ENCODE results near the gene SHC2.
"Not testable (repeated sequence)": the region's sequence is repeated elsewhere in the genome, so short reads cannot be mapped to it uniquely, and the experiment has no call there.

SHC2 gene

DNA sequence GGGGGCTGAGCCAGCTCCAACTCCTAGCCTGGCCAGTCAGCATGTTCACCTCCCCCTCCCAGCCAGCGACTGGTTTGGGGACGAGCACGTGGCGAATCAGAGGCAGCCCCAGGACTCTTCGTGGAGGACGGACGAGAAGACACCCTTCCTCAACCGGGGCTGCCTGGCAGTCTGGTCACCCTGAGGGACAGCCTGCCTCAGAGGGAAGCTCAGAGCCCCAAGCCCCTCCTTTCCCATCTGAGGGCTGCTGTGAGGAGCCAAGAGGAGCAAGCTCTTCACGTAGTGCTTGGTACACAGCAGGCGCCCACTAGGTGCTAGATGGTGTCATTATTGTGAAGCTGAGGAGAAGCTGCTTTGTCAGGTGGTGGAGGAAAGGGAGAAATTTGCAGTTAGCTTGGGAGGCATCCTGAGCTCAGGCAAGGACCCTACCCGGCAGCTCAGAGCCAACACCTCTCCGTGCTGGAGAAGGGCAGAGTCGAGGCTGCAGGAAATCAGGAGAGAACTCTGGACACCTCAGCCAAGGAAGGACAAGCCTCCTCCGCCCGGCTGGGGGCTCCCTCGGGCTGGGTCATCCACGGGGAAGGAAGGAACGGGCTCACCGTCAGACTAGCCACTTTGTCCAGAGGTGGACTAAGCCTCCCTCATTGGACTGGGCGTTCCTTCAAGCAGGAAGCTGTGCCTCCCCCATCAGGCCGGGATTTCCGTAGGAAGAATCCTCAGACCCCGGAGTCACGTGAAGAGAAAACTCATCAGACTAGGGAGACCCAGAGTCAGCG lies 37.0 kb downstream of the SHC2 start:
- DNase-seq (ENCODE audit: low spot score), result no peak

DNA sequence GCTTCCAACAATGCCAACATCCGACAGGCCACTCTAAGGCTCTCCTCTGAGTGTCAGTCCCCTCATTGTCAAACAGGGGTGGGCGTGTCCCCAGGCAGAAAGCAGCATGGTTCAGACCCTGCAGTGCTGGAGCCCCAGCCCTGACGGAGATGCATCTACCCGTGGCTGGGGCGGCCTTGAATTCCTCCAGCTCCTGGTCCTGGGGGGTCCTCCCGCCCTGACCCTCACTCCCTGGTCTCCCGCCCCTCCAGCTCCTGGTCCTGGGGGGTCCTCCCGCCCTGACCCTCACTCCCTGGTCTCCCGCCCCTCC lies 38.0 kb downstream of the SHC2 start:
- DNase-seq (ENCODE audit: low spot score), result not testable (repeated sequence)

DNA sequence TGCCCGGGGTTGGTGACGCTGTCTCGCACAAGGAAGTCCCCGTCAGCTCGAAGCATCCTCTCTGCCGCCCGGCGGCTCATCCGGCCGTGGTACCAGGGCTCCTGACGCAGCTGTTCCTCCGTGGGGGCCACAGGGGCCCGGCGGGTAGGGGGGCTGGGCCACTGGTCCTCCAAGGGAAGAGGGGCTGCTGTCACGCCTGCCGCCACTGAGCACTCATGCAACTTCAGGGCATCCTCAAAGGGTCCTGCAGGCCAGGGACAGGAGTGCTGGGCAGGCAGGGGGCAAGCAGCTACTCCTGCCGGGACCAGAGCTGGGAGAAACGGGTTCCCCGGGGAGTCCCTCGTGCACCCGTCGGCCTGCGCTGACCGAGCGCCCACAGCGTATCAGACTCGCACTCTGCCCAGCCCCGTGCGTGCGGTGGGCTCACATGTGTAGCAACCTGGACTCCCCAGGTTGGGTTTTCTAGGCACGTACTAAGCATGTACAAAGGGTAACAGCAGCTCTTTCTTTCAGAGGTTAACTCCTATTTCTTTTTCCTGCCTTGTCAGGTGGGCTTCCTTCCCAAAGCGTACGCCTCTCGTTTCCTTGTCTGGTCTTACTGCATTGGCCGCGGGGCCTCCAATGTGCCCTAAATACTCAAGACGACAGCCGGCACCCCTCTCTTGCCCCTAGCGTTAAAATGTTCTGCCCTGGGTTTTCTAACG lies 38.5 kb downstream of the SHC2 start:
- no peak for DNase-seq (ENCODE audit: low spot score)

DNA sequence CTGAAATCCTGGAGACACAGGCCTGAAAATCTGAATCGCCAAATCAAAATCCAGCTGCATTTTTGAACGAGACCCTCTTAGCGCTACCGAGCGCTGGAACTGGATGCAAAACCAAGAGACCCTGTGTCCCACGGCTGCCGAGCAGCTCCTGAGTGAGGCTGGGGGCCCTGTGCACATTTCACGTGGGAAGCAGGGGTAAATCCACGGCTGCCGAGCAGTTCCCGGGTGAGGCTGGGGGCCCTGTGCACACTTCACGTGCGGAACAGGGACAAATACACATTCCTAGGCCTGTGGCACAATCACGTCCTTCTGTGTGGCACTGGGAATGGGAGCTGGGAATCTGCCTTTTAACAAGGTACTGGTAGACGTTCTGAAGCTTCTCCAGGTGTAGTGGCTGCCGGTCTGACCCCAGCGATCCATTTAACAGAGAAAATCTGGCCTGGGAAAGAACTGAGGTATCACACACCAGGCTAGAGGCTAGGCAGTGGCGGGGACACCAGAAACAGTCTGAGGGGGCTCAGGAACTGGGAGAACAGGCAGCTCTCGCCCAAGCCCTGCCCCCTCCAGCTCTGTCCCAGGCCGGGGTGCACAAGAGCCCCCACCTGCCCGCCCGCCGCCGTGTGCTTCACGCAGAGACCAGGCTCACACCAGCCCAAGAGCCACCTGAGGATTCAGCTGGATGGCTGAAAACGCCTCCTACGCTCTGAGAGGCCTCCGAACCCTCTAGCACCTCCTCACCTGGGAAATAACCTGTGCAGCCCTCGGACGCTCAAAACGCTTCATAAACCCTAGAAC lies 40.9 kb downstream of the SHC2 start:
- DNase-seq (ENCODE audit: low spot score), result no peak

DNA sequence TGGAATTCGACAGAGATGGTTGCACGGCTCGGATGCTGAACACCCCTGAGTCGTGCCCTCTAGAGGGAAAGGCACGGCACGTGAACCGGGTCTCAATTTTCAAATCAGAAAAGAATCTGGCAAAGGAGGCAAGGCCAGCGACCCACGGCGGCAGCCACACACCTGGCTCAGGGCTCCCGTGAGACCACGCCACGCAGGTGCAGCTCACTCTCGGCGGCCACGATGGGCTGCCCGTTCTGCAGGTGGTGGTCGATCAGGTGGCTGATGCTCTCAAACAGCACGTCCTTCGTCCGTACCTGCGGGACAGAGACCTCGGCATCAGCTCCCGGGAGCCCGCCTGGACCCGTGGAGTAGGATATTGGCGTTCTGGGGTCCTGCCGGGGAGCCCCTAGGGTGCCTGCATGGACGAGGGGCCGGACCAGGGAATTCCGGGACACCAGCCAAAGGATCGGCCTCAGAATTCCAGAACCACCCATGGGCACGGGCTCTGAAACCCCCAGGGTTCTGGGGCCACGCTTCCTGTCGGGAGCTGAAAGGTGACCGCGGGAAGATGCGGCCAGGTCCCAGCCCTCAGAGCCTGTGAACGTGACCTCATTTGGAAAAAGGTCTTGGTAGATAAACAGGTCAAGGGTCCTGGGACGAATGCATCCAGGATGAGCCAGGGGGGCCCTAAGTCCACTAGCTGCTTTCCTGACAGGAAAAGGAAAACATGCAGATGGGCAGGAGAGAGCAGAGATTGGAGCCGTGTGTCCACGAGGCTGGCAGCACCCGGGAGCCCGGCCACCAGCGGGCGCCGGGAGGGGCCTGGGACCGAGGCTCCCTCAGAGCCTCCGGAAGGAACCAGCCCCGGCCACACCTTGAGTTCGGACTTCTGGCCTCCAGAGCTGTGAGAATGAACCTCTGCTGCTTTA lies 41.8 kb downstream of the SHC2 start:
- DNase-seq (ENCODE audit: low spot score), result no peak

DNA sequence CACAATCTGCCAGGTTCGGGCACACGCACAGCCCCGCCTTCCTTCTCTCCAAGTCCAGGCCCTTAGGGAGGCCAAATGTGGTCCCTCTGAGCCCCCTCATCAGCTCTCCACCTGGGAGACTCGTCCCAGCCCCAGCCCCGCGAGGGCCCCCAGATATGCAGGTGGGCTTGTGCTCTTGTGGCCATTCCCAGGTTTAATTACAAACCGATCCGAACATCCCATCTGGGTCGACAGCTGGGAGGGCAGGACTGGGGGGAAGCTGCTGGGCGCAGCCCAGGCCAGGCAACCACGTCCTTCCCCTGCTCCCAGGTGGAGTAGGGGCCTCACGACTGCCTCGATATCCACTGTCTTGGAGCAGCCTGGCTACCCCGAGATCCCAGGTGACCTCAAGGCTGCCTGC lies 44.4 kb downstream of the SHC2 start:
- DNase-seq (ENCODE audit: low spot score), result no peak

DNA sequence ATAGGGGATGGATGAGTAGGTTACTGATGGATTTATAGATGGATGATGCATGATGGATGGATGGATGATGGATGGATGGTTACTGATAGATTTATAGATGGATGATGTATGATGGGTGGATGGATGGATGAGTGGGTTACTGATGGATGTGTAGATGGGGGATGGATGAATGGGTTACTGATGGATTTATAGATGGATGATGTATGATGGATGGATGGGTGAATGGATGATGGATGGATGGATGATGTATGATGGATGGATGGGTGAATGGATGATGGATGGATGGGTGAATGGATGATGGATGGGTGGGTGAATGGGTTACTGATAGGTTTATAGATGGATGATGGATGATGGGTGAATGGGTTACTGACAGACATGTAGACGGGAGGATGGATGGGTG lies 45.5 kb downstream of the SHC2 start:
- no peak for DNase-seq (ENCODE audit: low spot score)

DNA sequence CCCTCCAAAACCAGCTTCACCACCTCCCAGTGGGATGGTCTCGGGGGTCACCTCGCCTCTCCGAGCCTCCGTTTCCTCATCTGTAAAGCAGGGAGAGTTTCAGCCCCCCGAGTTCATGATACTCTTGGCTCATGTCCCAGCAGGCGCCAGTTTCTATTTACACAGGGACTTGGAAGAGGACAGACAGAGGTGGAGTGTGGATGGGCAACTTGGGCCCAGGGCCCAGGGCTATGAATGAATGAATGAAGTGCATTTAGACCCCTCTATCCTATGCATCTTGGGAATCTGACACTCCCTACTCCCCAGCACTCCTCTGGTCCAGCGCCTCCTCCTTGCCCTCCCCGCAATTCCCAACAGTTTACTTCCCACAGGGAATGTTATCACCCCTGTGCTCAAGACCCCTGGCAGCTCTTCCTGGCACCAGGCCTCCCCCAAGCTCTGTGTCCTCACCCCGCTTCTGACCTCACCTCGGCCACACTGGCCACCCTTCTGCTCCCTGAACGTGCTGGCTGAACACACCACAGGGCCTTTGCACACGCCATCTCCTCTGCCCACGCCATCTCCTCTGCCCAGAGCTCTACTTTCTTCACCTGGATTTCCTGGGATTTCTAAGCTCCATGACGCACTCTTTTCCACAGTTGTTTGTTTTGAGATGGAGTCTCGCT lies 46.9 kb downstream of the SHC2 start:
- no peak for DNase-seq (ENCODE audit: low spot score)

DNA sequence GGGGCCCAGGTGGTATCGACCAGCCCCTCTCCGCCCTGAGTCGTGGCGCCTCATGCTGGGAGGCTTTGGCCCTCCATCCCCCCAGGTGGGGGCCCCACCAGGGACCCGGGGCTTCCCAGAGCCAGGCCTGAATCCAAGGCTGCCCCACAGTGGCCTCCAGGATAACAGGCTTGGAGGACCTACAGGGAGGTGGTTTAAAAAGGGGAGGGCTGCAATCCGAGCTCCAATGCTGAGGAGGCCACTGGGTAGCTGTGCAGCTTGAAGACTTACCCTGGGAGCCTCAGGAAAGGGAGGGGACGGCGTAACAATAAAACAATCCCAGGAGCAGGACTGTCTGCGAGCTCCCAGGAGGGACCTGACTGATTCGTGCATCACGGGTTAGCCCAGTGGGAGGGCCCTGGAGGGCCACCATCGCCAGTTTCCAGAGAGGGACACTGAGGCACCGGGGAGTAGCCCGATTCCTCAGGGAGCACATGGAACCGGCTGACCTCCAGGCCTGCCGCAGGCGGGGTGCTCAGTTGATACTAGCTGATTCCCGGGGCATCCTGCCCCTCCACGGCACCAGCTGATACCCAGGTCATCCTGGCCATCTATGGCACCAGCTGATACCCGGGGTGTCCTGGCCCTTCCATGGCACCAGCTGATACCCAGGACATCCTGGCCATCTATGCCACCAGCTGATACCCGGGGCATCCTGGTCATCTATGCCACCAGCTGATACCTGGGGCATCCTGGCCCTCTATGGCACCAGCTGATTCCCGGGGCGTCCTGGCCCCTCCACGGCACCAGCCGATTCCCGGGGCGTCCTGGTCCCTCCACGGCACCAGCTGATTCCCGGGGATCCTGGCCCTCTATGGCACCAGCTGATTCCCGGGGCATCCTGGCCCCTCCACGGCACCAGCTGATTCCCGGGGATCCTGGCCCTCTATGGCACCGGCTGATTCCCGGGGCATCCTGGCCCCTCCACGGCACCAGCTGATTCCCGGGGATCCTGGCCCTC lies 48.2 kb downstream of the SHC2 start:
- DNase-seq (ENCODE audit: low spot score), result no peak

DNA sequence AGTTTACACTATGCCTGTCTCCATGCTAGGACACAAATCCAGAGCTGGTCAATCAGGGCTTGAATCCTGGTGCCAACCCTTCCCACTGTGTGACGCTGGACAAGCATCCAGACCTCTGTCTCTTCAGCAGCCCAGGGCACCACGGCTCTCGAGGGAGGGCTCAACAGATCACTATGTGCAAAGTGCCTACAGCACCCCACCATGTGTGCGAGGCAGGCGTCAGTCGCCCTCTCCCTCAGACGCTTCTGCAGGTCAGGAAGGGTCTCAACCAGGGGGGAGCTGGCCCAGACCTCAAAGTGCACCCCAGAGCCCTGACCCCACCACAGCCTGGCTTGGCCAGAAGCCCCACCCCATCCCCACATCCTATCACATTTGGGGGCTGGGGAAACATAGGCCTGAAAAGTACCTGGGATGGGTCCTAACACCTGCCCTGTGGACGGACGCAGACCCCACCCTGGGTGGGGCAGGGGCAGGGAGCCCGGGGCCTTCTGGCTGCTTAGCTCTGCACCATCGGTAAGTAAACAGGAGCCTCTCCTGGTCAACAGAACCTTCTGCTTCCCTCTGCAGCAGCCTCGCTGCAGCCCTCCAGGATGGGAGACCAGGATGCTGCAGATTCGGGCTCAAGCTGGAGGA lies 49.0 kb downstream of the SHC2 start:
- DNase-seq (ENCODE audit: low spot score), result no peak

DNA sequence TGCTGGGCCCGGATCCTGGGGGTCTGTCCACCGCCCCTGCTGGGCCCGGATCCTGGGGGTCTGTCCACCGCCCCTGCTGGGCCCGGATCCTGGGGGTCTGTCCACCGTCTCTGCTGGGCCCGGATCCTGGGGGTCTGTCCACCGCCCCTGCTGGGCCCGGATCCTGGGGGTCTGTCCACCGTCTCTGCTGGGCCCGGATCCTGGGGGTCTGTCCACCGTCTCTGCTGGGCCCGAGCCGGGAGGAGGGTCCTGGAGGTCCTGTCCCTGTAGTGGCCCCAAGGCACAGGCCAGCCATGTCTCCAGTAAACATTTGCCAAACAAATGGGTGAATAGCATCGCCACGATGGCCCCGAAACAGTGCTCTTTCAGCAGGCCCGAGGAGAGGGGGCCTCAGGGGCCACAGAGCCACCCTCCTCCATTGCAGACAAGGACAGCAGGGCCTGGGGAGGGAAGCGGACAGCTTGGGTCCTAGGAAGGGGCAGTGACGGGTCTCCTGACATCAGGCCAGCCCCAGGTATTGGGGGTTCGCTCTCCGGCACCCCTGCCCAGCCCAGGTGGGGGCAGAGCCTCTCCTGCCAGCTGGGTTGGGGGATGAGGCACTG lies 49.6 kb downstream of the SHC2 start:
- DNase-seq (ENCODE audit: low spot score), result not testable (repeated sequence)

DNA sequence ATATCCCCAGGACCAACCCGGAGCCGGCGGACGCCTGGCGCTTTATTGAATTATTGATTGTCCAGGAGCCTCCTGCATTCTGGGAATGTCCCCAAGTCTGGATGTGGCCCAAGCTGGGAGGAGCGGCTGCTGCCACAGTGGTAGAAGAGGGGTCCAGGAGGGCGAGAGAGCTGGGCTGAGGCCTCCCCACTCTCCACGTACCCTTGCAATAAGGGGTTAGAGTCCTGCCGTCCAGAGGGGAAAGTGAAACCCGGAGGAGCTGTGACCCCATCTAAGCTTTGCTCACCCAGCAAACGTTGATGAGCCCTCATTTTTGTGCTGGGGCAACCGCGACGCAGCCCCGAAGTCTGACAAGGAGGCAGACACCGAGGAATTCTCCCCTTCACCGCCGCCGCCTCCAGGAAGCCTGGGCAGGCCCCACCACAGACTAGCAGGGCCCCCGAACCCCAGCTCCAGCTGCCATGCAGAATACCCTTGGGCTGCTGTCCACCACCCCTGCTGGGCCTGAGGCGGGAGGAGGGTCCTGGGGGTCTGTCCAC lies 50.5 kb downstream of the SHC2 start:
- DNase-seq (ENCODE audit: low spot score), result no peak

DNA sequence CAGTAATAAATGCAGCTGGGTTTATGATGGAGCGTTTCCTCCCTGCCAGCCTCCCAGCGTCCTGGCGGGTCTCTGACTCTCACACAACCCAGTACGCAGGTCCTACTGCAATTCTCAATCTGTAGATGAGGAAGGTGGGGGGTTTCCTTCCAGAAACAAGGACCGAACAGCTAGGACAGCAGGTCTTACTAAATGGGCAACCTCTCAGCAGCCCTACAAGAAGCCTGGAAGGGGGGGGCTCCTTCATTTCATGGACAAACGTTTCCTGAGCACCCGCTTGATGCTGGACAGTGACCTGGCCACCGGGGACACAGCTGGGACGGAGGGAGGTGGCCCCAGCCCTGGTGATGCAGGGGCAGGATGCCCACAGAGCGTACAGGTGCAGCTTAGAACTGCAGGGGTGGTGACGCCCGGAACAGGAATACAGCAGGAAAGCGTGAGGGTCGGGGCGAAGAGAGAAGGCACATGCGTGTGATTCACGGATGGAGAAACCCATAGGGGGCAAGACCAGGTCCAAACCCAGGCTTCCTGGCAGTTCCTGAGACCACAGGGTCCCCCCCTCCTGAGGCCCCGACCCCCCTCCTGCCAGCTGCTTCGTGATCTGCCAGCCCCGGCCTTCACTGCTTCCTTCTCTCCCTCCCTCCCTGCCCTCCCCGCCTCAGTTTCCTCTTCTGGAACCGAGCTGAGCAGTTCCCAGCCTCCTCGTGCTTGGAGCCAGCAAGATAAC lies 51.2 kb downstream of the SHC2 start:
- no peak for DNase-seq (ENCODE audit: low spot score)

DNA sequence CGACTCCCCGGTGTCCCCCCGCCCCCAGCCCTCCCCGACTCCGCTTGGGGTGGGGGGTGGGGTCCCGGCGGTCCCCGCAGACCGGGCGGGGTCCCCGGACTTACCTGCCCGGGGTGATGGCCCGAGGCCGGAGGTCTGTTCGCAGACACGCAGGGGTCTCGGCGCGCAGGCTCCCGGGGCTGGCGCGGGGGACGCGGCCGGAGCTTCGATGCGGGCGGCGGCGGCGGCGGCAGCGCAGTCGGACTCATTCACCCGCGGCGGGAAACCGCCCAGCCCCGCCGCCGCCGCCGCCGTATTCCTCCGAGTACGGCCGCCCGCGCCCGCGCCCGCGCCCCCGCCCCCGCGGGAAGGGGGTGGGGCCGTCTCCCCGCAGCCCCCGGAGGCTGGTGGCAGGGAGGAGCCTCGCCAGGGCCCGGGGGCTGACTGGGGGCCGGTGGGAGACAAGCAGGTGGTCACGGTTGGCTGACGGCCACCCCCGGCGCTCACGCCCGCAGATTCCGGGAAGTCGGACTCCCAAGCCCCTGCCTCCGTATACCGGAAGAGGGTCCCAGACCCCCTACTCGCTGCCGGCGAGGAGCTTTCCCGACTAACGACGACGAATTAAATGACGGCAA lies 51.8 kb downstream of the SHC2 start, which contains the start of gene C2CD4C:
C2CD4C (minus strand) TSS at position 246 of the 614 bp plus-strand sequence. CDS start 786 bp downstream, outside the sequence.
- no peak for DNase-seq (ENCODE audit: low spot score)

DNA sequence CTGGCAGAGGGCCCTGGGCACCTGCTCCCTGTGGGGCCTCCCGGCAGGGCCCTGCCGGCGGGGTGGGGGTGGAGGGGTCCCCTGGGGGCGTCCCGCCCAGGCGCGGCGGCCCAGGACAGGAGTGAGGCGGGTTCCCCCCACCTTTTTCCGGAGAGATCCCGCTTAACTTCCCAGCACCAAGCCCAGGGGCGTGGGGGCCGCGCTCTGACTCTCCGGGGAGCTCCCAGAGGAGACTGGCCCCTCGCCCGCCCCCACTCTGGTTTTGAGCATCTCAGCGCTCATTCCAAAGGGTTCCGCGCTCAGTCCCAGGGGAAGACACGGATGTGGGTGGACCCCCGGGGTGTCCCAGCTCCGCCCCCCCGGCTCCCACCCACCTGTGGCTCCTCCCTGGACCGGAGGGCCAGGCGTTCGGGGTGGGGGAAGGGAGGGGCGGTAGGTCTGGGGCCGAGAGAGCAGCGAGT lies 52.4 kb downstream of the SHC2 start:
- no peak for DNase-seq (ENCODE audit: low spot score)

DNA sequence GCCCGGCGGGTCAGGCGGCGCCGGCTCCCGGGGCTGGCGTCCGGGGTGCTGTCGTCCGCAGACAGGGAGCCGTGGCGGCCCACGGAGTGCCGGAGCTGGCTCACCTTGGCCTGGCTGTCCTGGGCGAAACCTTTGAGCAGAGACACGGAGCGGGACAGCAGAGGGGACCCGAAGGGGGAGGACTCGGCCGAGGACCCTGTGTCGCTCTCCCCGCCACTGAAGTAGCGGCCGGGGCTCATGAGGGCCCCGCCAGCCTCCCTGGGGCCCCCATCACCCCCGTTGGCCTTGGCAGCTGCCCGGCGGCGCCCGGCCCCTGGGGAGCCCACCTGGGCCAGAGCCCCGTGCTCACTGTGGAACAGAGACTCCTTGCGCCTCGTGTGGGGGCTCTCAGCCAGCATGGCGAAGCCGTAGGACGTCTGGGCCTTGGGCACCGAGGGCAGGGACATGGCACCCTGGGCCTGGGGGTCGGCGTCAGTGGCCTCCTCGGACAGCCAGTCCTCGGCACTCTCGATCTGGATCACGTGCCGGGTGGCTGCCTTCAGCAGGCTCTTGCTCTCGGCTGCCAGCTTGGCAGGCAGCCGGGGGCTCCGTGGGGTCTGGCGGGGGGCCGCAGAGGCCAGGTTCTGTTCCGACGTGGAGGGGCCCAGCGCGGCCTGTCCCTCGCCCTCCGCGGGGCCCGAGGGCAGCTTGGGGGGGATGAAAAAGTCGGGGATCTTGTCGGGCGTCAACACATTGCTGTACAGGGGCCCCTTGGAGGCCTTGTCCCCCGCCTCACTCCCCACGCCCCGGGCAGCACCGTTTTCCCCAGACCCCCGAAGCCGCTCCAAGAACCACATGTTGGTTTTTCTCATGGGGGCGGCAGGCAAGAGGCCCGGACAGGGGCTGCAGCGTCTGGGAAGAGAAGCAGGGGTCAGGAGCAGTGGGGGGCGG lies 53.1 kb downstream of the SHC2 start:
- DNase-seq (ENCODE audit: low spot score), result no peak
